KMS-11 (cell line): Measurements from ENCODE around the gene NKAIN4.

ENCODE experiments used
- H2AFZ ChIP-seq: fragments of 200-600 bp; sonication (generic); 2 replicates; pipeline ENCODE4 v1.6.1; 2016; ENCODE audit warnings: antibody characterized with exemption, mixed run types, low read depth
- H3K27ac ChIP-seq: fragments of 200-600 bp; sonication (generic); 2 replicates; pipeline ENCODE4 v1.6.1; 2016; ENCODE audit warnings: mild to moderate bottlenecking, mixed run types
- H3K27me3 ChIP-seq: fragments of 200-600 bp; sonication (generic); 2 replicates; pipeline ENCODE4 v1.6.1; 2017; ENCODE audit warnings: mild to moderate bottlenecking, low read depth, mixed run types, moderate library complexity; ENCODE audit not compliant: insufficient read depth
- H3K36me3 ChIP-seq: fragments of 200-600 bp; sonication (generic); 2 replicates; pipeline ENCODE4 v1.6.1; 2017; ENCODE audit warnings: mild to moderate bottlenecking, mixed run types; ENCODE audit not compliant: insufficient read depth
- H3K4me1 ChIP-seq: fragments of 200-600 bp; sonication (generic); 2 replicates; pipeline ENCODE4 v1.6.1; 2016; ENCODE audit warnings: mild to moderate bottlenecking, low read depth, mixed run types; ENCODE audit not compliant: poor library complexity, severe bottlenecking
- H3K4me2 ChIP-seq: fragments of 200-600 bp; sonication (generic); 2 replicates; pipeline ENCODE4 v1.7.0; 2016; ENCODE audit warnings: mild to moderate bottlenecking, mixed run types
- H3K4me3 ChIP-seq: fragments of 200-600 bp; sonication (generic); IDR thresholded peaks from 2 replicates; pipeline ENCODE4 v1.6.1; 2017; ENCODE audit warnings: low read depth, low read length, mixed read lengths; ENCODE audit not compliant: insufficient read depth
- H3K79me2 ChIP-seq: fragments of 200-600 bp; sonication (generic); 2 replicates; pipeline ENCODE4 v1.6.1; 2016; ENCODE audit warnings: low read depth, mixed run types; ENCODE audit not compliant: insufficient read depth
- H3K9ac ChIP-seq: fragments of 200-600 bp; sonication (generic); 2 replicates; pipeline ENCODE4 v1.6.1; 2016; ENCODE audit warnings: mild to moderate bottlenecking, mixed run types
- H4K20me1 ChIP-seq: fragments of 200-600 bp; sonication (generic); 2 replicates; pipeline ENCODE4 v1.6.1; 2016; ENCODE audit warnings: mild to moderate bottlenecking, mixed run types; ENCODE audit not compliant: insufficient read depth
- TF ChIP-seq, protein P1 (sequence below): fragments of 200-600 bp; sonication (generic); conservative IDR thresholded peaks from 2 replicates; pipeline ENCODE4 v1.6.1; 2017; ENCODE audit warnings: low read depth, mild to moderate bottlenecking, antibody characterized with exemption, low read length, moderate library complexity, mixed read lengths

NKAIN4 gene

DNA sequence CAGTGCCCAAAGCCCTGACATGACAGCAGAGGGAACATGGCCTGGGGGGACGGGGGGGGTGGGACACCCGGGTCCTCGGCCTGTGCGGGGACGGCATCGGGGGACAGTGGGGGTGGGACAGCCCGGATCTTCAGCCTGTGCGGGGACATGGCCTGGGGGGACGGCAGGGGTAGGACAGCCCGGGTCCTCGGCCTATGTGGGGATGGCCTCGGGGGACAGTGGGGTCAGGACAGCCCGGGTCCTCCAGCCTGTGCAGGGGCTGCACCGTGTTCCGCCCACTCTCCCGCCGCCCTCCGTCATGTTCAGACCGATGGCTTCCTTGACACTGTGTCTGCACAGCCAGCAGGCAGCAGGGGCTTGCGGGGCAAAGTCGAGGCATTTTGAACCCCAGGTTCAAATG is 11.5 kb downstream of the NKAIN4 start:
- H3K9ac ChIP-seq: no peak overlapping the region
- no peak overlapping the region for H3K4me3 ChIP-seq
- no peaks in the 10 kb centered on the region for H3K79me2 ChIP-seq
- H3K4me1 ChIP-seq: peaks cover 6% of the 10 kb centered on the region
- H3K27ac ChIP-seq: no peak overlapping the region
- no peaks in the 10 kb centered on the region for H3K36me3 ChIP-seq
- peaks cover 98% of the 10 kb centered on the region for H3K27me3 ChIP-seq
- TF ChIP-seq, protein P1, sequence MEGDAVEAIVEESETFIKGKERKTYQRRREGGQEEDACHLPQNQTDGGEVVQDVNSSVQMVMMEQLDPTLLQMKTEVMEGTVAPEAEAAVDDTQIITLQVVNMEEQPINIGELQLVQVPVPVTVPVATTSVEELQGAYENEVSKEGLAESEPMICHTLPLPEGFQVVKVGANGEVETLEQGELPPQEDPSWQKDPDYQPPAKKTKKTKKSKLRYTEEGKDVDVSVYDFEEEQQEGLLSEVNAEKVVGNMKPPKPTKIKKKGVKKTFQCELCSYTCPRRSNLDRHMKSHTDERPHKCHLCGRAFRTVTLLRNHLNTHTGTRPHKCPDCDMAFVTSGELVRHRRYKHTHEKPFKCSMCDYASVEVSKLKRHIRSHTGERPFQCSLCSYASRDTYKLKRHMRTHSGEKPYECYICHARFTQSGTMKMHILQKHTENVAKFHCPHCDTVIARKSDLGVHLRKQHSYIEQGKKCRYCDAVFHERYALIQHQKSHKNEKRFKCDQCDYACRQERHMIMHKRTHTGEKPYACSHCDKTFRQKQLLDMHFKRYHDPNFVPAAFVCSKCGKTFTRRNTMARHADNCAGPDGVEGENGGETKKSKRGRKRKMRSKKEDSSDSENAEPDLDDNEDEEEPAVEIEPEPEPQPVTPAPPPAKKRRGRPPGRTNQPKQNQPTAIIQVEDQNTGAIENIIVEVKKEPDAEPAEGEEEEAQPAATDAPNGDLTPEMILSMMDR: no peak
- no peaks in the 10 kb centered on the region for H4K20me1 ChIP-seq
- H3K4me2 ChIP-seq: no peak overlapping the region
- H2AFZ ChIP-seq: no peak overlapping the region

DNA sequence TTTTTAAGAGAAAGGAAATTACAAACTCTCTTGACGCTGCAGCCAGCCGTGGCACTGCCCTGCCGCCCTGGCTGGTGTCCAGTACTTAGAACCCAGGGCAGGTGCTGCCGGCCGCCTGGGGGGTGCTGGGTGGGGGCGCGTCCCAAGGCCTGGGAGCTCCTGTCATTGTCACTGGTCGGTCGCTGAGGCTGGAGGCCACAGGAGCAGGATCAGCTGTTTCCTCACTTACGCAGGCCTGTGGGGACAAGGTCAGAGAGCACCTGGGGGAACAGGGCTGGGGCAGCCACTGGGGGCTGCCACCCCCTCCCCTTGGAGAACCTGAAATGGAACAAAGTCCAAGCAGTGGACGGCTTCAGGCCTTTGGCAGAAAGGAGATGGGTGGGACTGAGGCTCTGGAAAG is 13.0 kb downstream of the NKAIN4 start:
- Histone ChIP-seq H3K4me2 (no peak overlapping the region), H3K9ac (no peak overlapping the region), H4K20me1 (no peaks in the 10 kb centered on the region), H3K4me3 (no peak overlapping the region), H3K79me2 (no peaks in the 10 kb centered on the region), H3K27ac (no peak overlapping the region), H3K27me3 (peaks cover 98% of the 10 kb centered on the region), H3K36me3 (no peaks in the 10 kb centered on the region), H3K4me1 (no peaks in the 10 kb centered on the region), H2AFZ (no peak overlapping the region)
- TF ChIP-seq, protein P1: no peak

DNA sequence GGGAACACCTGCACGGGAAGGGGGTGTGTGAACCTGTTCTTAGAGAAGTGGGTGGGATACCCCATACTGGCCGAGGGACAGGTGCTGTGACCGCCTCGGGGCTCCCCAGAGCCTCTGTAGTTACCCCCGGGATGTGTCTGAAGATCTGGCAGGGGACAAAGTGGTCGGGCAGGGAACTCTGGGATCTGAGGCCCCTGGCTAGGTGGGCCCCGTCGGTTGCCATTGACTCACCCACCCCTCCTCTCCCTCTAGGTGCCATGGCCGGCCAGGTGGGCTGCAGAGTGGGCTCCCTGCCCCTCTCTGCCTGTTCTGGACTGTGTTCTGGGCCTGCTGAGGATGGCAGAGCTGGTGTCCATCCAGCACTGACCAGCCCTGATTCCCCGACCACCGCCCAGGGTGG is 14.3 kb downstream of the NKAIN4 start:
- Histone ChIP-seq H3K79me2 (no peaks in the 10 kb centered on the region), H4K20me1 (no peaks in the 10 kb centered on the region), H2AFZ (no peak overlapping the region), H3K36me3 (no peaks in the 10 kb centered on the region), H3K4me3 (no peak overlapping the region), H3K4me1 (no peaks in the 10 kb centered on the region), H3K4me2 (no peak overlapping the region), H3K27ac (no peak overlapping the region), H3K27me3 (peaks cover 96% of the 10 kb centered on the region), H3K9ac (no peak overlapping the region)
- TF ChIP-seq, protein P1: no peak

DNA sequence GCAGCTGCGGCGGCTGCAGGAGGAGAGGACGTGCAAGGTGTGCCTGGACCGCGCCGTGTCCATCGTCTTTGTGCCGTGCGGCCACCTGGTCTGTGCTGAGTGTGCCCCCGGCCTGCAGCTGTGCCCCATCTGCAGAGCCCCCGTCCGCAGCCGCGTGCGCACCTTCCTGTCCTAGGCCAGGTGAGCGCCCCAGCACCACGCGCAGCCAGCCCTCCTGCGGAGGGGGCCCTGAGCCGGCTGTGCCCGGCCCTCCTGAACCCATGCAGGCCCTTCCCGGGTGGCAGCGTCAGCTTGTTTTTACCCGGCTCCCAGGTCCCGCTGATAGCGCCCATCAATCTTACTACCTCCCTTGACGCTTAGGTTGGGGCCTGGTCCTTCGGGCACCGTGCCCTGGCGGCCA is 14.8 kb downstream of the NKAIN4 start:
- H3K27ac ChIP-seq: no peak overlapping the region
- TF ChIP-seq, protein P1: no peak
- H4K20me1 ChIP-seq: no peaks in the 10 kb centered on the region
- peaks cover 96% of the 10 kb centered on the region for H3K27me3 ChIP-seq
- H3K9ac ChIP-seq: no peak overlapping the region
- no peaks in the 10 kb centered on the region for H3K79me2 ChIP-seq
- no peak overlapping the region for H3K4me2 ChIP-seq
- no peak overlapping the region for H3K4me3 ChIP-seq
- H2AFZ ChIP-seq: no peak overlapping the region
- no peaks in the 10 kb centered on the region for H3K36me3 ChIP-seq
- no peaks in the 10 kb centered on the region for H3K4me1 ChIP-seq
